NCI-H2227 treated with DMSO at 0.1 percent for 48 hours (cell line): Measurements from ENCODE around the gene FAM149A.

Experiments
- DNase-seq: peaks from one replicate; lab custom pipeline; 2025; lab: John Stamatoyannopoulos, UW

Gene FAM149A

DNA sequence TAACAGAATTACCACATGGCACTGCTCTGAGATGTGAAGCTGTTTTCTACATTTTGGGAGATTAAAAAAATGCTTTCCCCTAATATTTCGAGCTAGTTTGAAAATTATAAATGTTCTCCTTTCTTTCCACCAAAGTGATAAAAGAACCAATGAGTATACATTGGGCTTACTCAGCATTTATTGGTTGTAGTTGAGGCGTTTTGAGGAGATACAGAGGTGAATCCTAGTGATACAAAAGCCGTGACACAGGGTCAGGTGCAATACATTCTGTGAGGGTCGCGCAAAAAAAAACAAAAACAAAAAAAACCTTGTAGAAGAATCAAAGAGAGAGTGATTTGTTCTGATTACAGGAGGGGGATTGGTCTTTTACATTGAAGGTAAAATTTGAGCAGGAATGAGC lies 54.5 kb downstream of the FAM149A start:
- DNase-seq, result no peak

DNA sequence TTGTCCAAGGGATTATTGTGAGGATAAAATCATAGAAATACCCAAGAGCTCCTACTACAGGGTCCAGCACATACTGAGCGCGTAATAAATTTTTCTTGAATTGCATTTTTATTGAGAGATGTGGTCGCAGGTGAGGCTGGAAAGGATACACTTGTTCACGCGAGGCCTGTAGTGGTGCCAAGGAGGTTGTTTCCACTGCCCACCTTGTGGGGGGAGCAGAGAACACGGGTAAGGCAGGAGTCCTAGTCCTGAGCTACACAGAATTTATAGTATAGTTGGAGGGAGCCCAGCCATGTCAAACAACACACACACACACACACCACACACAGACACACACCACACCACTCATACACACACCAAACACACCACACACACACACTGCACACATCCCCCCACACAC lies 55.1 kb downstream of the FAM149A start:
- no peak for DNase-seq

DNA sequence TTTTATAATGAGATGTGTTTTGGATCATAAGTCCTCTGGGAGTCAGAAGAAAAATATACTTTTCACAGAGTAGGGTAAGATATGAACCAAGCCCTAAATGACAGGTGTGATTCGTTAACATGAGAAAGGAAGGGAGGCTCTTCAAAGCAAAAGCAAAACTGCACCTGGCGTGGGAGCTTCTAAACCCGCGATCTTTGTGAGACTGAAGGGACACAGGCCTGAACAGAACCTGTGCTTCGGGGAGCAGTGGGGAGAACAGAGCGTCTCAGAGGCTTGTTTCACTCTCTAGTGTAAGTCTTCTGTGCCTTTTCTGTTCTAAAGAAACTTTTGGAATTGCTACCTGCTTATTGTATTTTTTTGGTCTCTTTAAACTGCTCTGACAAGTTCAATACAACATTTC lies 56.6 kb downstream of the FAM149A start:
- no peak for DNase-seq

DNA sequence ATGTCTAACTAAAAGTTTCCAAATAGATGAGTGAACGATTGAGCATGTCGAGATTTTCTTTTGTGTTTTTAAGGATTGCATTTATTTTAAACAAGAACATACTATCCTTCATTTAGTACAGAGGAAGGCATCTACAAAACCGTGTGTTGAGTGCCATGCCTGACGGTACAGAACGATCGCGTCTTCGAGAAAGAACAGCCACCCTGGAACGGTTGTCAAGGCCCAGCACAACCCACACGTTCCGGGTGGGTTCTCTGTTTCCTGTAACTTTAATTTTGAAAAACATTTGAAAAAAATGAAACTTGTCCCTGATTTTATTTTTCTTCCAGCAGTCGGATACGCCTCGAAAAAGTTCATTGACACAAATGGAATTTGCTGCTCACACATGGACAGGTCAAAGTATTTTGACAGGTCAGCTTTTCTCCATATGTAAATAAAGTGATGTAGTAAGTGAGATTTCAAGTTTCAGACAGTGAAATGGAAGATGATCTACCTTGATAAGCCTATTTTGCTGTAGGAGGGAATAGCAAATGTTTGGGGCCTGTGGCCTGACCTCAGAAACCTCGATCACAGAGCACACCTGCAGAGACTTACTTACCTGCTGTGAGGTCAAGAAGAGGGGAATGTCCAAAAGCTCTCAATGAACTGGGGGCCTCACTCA lies 62.5 kb downstream of the FAM149A start:
- DNase-seq, result no peak

DNA sequence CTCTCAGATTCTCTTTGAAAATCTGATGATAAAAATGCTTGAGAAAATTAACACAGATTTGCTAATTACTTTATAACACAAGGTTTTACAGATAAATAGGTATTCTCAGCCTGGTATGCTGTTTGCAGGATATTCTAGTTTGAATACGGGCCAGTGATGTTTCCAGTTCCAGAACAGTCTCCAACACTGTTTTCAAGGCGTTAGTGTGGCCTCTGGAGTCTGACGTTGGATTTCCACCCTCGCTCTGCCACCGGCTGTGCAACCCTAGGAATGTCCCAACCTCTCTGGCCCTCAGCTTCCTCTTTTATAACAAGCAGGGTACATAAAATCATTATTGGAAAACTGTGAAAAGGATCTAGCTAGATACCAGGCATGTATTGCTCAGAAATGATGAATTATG lies 63.1 kb downstream of the FAM149A start:
- DNase-seq, result no peak

DNA sequence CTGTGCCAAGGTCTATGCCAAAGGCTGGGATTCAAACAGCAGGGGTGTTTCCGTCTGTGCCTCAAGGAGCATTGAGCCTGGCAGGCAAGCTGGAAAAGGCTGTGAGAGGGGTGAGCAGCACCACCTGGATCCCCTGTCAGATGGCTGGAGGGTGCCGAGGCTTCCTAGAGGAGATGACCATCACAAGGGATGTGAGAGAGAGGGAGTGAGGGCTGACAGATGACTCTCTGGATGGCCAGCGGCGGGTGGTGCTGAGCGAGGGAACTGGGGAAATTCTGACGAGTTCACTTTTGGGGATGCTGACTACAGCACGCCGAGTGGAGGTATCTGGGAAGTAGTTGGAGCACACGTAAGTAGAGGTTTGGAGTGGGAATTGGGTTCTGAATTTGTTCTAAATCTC lies 64.2 kb downstream of the FAM149A start:
- no peak for DNase-seq

DNA sequence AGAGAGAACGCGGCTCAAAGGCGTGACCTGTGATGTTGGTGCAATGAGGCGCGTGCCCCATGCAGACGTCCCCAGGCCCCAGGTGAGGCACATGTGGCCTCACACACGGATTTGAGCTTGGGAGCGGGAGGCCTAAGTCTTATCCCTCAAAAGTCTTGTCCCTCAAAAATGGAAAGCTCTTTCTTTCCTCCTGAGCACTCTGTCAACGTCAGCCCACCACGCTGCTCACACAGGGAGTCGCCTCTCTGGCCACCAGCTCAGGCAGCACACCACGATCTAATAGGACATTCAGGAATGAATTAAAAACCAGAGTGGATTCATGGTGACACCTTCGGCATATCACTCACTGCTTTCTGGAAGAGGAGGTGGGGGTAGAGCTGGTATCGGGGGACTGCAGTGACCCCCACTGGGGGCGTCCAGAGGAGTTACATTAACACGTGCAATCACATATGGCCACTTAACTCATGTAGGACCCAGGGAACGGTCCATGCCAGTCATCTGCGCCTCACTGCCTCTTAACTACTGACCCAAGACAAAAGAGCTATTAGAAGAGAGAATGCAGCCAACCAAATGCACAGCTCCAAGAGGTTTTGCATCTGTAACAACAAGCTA lies 64.9 kb downstream of the FAM149A start:
- DNase-seq, result no peak

DNA sequence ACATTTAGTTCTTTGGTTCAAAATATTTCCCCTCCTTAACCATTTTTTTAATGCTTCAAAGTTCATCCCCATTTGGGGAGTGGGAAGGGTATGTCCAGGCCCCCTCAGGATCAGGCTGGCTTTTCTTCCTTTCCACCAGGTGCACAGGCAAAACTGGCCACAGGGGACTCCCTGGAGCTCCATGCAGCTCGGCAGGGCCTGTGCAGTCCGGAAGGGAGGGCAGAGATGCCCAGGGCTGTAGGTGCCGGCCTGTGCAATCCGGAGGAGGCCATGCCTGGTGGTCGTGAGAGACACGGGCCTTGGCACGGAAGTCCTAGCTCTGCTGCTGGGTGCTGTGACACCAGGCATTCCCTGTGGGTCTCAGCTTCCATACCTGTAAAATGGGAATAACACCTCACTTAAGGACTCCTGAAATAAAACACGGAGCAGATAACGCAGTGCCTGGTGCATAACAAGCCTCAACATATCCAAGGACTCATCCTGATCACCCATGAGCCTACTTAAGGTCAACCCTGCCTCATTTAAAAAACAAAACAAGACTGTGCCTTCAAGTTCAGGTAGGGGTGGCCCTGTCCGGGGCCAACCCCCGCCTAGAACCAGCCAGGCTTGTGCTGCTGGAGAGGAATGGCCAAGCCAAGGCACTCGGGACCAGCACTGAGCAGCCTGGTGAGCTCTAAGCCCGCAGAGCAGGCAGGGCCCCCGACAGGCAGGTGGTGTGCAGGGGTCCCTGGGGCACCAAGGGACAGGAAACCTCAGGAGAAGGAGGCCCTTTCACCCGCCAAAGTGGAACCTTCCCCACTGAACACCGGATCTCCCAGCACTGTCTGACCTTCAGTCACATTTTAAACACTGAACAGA lies 65.7 kb downstream of the FAM149A start:
- no peak for DNase-seq

DNA sequence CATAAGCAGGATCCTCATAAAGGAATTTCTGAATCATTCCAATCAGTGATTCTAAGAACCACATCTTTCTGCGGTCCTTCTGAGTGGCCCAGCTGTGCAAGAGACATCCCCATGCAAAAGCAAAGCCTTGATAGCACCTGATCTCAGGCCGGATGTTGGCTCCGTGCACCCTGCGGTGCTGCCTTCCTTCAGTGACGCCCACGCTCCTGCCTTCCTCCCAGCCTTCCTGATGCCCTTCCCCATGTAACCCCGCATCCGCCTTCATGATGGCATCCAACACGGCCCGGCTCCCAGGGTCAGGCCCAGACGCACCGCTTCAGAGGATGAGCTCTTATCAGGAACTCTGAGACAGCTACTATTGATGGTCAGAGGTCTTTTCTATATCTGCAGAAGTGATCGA lies 66.5 kb downstream of the FAM149A start:
- no peak for DNase-seq

DNA sequence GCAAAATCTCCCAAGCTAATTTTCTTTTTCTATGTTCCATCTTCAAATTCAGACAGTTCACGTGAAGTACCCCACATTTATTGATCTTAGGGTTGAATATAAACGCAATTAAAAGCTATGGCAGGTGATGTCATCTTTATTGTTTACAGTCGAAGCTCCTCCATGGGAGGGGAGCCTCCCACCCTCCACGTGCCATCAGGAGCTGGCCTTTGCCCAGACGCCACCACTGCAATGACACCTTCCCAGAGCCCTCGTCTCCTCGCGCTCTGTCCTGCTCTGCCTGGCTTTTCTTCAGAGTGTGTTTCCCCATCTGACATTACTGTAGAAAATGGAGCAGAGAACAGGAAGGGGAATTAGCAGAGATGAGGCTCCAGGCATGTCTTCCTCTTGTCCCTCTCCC lies 68.0 kb downstream of the FAM149A start:
- no peak for DNase-seq

DNA sequence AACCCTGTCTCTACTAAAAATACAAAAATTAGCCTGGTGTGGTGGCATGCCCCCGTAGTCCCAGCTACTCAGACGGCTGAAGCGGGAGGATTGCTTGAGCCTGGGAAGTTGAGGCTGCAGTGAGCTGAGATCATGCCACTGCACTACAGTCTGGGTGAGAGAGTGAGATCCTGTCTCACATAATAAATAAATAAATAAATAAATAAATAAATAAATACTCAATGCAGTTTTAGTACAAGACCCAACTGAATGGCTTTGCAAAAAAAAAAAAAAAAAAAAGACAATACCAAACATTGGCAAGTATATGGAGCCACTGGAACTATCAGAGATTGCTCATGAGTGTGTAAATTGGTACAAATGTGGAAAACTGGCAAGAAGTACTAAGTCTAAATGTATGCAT lies 83.6 kb downstream of the FAM149A start:
- no peak for DNase-seq

DNA sequence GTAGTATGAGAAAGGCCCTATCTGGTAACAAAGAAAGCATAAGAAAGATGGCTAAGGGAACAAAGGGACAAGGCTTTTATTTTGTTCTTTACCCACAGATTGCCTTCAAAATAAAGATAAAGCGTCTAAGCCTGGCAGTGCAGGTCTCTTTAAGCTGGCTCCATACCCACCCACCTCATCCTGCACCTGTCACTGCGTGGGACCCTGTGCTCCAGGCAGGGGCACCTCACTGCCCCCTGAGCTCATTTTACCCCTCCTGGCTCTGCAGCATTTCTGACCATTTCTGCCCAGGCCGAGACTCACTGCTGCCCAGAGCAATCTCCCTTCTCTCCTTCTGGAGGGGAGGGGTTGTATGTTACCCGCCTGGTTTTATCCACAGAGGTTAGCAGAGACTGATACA lies 85.2 kb downstream of the FAM149A start:
- DNase-seq, result no peak

DNA sequence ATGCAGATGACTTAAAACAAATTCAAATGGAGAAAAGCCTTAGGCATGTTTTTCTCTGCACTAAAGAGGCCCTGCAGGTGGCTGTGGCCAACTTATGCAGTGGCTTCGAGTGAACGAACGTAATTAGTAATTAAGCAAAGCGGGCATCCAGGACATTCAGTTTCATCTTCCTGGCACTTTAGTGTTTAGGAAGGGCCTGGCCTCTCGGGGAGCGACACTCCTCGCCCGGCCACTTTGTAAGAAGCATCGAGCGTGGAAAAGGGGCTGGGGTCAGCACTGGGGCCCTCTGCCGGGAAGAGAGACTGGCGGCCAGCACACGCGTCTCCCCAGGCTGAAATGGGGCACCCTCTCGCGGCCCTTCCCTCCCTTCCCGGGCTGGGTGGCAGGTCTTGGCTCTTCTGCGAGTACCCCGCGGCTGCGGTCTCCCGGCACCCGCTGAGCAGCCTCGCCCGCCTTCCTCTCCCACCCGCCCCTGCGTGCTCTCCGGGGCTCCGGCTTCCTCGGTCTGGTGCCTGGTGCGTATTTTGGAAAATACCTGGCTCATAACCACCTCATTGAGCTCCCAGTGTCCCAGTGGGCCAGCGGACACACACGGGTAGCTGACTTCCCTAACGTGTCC lies 86.2 kb downstream of the FAM149A start:
- peak; percentile 34 for DNase-seq

DNA sequence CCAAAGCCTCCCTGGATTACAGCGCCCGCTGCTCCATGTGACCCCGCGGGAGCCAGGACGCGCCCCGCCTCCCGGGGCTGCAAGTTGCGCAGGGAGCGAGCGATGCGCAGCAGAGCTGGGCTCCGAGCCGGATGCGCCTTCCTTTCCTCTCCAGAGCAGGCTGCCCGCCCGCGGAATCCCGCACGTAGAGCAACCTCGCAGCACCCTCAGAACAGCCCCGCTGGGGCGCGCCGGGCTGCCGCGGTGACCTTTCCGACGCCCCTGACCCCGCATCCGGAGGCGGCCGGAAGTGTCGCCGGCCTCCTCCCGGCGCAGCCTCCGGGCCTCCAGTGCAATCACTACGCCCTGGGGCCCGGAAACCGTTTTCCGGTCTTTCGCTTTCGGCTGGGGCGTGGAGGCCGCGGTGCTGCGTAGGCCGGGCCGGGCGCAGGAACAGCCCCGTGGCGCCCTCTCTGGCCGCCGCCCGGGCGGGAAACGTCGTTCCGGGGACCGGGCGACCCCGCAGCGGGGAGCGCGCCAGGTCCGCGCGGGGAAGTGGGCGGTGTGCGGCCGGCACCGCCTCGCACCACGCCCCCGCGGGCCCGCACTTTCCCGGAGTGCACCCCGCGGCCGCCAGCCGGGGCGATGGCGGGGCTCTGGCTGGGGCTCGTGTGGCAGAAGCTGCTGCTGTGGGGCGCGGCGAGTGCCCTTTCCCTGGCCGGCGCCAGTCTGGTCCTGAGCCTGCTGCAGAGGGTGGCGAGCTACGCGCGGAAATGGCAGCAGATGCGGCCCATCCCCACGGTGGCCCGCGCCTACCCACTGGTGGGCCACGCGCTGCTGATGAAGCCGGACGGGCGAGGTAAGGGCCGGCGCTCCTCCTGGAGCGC lies 86.9 kb downstream of the FAM149A start, which contains the start of gene CYP4V2:
CYP4V2 (plus strand) TSS at position 368 of the 866 bp plus-strand sequence; CDS start at position 625, 257 bp downstream.
- peak; percentile 34 for DNase-seq

DNA sequence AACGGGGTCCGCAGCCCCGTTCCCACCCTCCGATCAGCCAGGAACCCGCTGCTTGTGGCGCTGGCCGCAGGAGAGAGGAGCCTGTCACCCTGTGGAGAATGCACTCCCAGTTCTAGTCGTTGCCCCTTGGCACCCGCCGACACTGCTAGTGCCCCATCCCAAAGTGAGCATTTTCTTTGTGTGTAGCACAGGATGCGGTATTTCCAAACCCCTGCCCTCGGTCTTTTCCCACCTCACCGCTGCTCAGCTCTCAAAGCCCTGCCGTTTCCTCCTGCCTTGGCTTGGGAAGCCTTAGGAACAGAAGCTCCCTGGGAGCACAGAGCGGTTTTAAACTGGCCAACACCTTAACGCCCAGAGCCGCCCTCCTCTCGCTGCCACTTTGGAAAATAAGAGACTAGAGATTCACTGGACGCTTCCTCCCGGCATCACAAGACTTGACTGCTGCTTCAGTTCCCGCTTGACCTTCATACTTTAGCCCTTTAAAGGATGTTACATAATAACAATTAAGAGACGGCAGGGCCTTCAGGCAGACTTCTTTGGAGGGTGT lies 87.6 kb downstream of the FAM149A start:
- DNase-seq, result peak; percentile 10

DNA sequence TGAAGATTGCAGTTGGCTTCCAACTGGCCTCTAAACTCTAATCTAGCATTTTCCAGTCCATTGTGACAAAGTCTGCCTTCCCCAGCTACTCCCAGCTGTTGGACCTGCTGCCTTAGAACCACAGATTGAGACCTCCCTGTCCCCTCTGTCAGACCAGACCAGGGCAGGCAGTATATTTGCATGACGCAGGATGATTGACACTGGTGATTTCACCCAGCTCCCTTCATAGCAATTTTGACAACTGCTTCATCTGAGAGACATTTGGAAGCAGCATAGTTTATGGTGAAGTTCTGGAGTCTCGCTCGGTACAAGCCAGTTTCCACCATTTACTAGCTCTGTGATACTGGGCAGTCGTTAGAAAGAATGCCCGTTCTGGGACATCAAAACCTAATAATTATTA lies 89.3 kb downstream of the FAM149A start:
- no peak for DNase-seq

DNA sequence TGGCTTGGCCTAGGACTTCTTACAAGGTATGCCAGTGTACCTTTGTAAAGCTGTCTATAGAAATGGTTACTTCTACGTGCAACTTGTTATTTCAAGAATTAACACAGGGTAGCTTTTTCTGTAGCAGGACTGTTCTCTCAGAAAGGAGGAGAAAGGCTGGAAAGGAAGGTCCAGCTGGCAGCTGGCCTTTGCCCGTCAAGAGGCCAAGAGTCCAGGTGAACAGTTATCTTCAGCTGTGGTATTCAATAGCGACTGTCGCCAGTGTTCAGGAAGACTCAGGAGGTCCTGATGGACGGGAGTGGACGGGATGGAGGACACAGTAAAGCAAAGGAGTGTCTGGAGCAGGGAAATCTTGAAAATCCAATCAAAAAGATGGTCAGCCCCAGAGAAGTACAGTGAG lies 91.6 kb downstream of the FAM149A start:
- no peak for DNase-seq

DNA sequence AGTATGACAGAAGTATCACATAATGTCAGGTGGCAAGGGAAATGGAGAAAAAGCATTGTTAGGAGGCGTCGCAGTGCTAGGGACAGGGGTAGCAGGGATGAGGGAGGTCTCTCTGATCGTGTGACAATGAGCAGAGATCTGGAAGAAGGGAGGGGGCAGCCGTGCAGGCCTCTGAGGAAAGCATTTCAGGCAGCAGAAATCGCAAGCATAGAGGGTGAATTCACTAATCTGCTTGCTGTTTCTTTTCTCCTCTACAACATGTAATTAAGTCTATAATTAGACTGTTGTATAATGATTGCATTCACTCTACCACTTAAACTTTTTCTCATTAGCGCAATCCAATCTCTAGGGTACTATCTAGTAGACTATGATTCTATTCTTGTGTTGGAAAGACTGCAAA lies 96.0 kb downstream of the FAM149A start:
- no peak for DNase-seq

DNA sequence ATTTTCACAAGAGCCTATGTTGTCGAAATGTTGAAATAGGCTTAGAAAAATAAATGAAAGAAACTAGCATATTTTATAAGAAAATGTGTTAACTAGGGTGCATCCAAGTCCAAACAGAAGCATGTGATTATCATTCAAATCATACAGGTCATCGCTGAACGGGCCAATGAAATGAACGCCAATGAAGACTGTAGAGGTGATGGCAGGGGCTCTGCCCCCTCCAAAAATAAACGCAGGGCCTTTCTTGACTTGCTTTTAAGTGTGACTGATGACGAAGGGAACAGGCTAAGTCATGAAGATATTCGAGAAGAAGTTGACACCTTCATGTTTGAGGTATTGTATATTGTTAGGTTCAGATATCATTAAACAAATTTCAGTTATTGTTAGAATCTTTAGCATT lies 96.5 kb downstream of the FAM149A start:
- DNase-seq, result no peak

DNA sequence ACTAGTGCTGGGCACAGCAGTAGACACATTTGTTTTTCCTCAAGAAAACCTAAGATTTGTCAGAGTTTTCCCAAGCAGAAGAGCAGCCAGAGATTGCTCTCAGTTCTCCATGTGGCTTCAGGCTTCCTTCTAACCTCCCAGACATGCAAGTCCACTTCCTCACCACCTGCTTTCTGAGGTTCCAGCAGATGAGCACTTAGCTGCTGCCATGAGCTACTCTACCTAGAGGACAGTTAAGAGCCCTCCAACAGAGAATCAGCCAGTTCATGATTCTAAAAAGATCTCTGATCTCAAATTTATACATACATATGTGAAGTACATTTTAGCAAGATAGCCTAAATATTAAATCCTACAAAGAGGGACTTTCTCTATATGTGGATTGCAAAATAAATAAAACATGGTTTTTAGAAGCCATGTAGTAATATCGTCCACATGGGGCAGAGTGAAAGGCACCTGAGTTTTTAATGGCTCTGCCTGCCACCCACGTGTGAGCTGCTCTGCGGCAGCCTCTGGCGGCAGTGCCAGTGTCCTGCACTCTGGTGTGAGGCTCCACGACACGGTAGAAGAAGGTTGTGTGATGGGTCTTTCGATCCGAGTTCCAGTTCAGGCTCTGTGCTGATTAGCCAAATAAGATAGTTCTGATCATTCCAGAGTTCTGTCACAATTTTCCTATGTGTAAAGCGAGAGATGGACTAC lies 97.2 kb downstream of the FAM149A start:
- DNase-seq, result no peak
